Activated CD4-positive, alpha-beta T cell treated with anti-CD3 and anti-CD28 coated beads, Interleukin-2, amount 10 ng/mL, durations not matched to agents 7 days and 5 days (primary cell): Measurements from ENCODE around the gene TNKS1BP1. TPM values are rescaled to one million over a fixed set of nuclear protein-coding genes. Genes with fewer than 3 reads are reported as not detected.
"Not testable (repeated sequence)": the region's sequence is repeated elsewhere in the genome, so short reads cannot be mapped to it uniquely, and the experiment has no call there.

Source experiments
- CTCF ChIA-PET: fragments of 350-600 bp; sonication (Branson Sonifier 250); formaldehyde crosslinking; loops from one replicate; lab custom pipeline; 2021; ENCODE audit warnings: antibody characterized with exemption; lab: Charles Lee
- POLR2A ChIA-PET: fragments of 350-600 bp; sonication (Branson Sonifier 250); formaldehyde crosslinking; loops from one replicate; lab custom pipeline; 2021; ENCODE audit warnings: antibody characterized with exemption; lab: Charles Lee
- DNase-seq: peaks from one replicate; pipeline ENCODE4 v3.0.0-alpha.2; 2020
- H3K27ac Mint-ChIP-seq: one replicate; pipeline ENCODE4 v1.8.0; 2021; ENCODE audit warnings: mild to moderate bottlenecking, moderate library complexity, mixed read lengths
- H3K27me3 Mint-ChIP-seq: one replicate; pipeline ENCODE4 v1.8.0; 2021; ENCODE audit warnings: mixed read lengths
- H3K36me3 Mint-ChIP-seq: one replicate; pipeline ENCODE4 v1.8.0; 2021; ENCODE audit warnings: low read depth, mixed read lengths
- H3K4me1 Mint-ChIP-seq: one replicate; pipeline ENCODE4 v1.8.0; 2021; ENCODE audit warnings: mixed read lengths
- H3K4me3 Mint-ChIP-seq: one replicate; pipeline ENCODE4 v1.8.0; 2021; ENCODE audit warnings: mild to moderate bottlenecking, moderate library complexity, mixed read lengths
- H3K9me3 Mint-ChIP-seq: one replicate; pipeline ENCODE4 v1.8.0; 2021; ENCODE audit warnings: mixed read lengths
- total RNA-seq, 2 experiments: library from RNA; stranded (reverse); gene quantifications; one replicate each; pipeline ENCODE4 v1.2.3, GENCODE V29; 2021

The TNKS1BP1 gene
- total RNA-seq, 2 experiments from 2014 or later = 8.9 to 10.4 TPM

GRCh38 chr11:57288771-57289579 lies 35.8 kb downstream of the TNKS1BP1 start:
- H3K4me1 Mint-ChIP-seq = no peaks in the 10 kb centered on the region
- DNase-seq = no peak
- peaks cover 24% of the 10 kb centered on the region for H3K27me3 Mint-ChIP-seq
- no peak overlapping the region for H3K27ac Mint-ChIP-seq
- no peaks in the 10 kb centered on the region for H3K36me3 Mint-ChIP-seq
- H3K9me3 Mint-ChIP-seq = no peaks in the 10 kb centered on the region
- CTCF ChIA-PET = no interaction called here
- POLR2A ChIA-PET = no interaction called here
- H3K4me3 Mint-ChIP-seq = no peak overlapping the region

DNA sequence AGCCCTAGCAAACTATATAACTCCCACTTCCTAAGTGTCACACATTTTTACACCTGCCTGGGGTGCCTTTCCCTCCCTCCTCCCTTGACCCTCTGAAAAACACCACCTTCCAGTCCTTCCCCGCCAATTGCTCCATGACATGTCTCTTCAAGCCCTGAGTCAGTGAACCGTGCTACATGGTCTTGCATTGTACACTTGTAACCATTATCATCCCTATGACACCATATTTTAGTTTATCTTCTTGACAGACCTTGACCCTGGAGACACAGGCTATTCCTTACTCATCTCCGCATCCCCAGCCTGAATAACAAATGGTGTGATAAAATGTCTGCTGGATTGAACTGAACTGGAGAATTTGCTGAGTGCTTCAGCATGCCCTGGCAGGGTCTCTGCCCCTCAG lies 36.9 kb downstream of the TNKS1BP1 start:
- H3K9me3 Mint-ChIP-seq = no peaks in the 10 kb centered on the region
- DNase-seq = no peak
- no peaks in the 10 kb centered on the region for H3K36me3 Mint-ChIP-seq
- ChIA-PET POLR2A (no interaction called here), CTCF (no interaction called here)
- H3K4me3 Mint-ChIP-seq = no peak overlapping the region
- H3K4me1 Mint-ChIP-seq = no peaks in the 10 kb centered on the region
- peaks cover 24% of the 10 kb centered on the region for H3K27me3 Mint-ChIP-seq
- H3K27ac Mint-ChIP-seq = no peak overlapping the region

- peaks cover 2% of the 10 kb centered on the region for H3K9me3 Mint-ChIP-seq
- H3K27ac Mint-ChIP-seq = no peak overlapping the region
- H3K4me3 Mint-ChIP-seq = no peak overlapping the region
- ChIA-PET CTCF (no interaction called here), POLR2A (no interaction called here)
- peaks cover 11% of the 10 kb centered on the region for H3K27me3 Mint-ChIP-seq
- DNase-seq = no peak
- H3K36me3 Mint-ChIP-seq = no peaks in the 10 kb centered on the region
- H3K4me1 Mint-ChIP-seq = no peaks in the 10 kb centered on the region
Measured at GRCh38 chr11:57283231-57283990, 41.3 kb downstream of the TNKS1BP1 start.

- H3K36me3 Mint-ChIP-seq, H3K9me3 Mint-ChIP-seq, H3K27ac Mint-ChIP-seq, DNase-seq, H3K4me3 Mint-ChIP-seq, H3K4me1 Mint-ChIP-seq, POLR2A ChIA-PET: not testable (repeated sequence)
- peaks cover 12% of the 10 kb centered on the region for H3K27me3 Mint-ChIP-seq
- CTCF ChIA-PET = interaction anchor here (1.1 kb wide), 1 partner anchor 12 kb away, joined by 3 read pairs; no protein-coding TSS in a partner anchor
Measured at GRCh38 chr11:57281546-57281945, 43.2 kb downstream of the TNKS1BP1 start.

DNA sequence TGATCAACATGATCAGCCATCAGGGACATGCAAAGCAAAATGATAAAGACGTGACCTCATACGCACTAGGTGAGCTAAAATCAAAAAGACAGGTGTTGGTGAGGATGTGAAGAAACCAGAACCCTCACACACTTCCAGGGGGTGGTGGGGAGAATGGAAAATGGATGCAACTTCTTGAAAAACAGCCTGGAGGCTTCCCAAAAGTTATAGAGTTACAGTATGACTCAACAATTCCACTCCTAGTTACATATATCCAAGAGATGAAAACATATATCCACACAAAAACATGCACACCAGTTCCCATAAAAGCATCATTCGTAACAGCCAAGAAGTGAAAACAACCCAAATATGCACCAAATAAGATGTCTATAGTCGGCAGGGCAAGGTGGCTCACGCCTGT lies 45.6 kb downstream of the TNKS1BP1 start:
- ChIA-PET CTCF (interaction anchor here (1.2 kb wide), 1 partner anchor 438 kb away, joined by 4 read pairs; no protein-coding TSS in a partner anchor), POLR2A (no interaction called here)
- peaks cover 19% of the 10 kb centered on the region for H3K27me3 Mint-ChIP-seq
- DNase-seq = no peak
- H3K9me3 Mint-ChIP-seq = peaks cover 2% of the 10 kb centered on the region
- H3K27ac Mint-ChIP-seq = no peak overlapping the region
- H3K36me3 Mint-ChIP-seq = no peaks in the 10 kb centered on the region
- H3K4me1 Mint-ChIP-seq = peaks cover 2% of the 10 kb centered on the region
- H3K4me3 Mint-ChIP-seq = no peak overlapping the region

DNA sequence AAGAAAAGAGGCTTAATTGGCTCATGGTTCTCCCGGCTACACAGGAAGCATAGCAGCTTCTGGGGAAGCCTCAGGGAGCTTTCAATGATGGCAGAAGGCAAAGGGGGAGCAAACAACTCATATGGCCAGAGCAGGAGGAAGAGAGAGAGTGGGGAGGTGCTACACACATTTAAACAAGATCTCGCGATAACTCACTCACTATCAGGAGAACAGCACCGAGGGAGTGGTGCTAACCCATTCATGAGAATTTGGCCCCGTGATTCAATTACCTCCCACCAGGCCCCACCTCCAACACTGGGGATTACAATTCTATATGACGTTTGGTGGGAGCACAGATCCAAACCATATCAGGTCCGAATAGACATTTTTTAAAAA lies 46.0 kb downstream of the TNKS1BP1 start:
- DNase-seq = no peak
- H3K36me3 Mint-ChIP-seq = no peaks in the 10 kb centered on the region
- no peak overlapping the region for H3K27ac Mint-ChIP-seq
- ChIA-PET POLR2A (no interaction called here), CTCF (no interaction called here)
- peaks cover 2% of the 10 kb centered on the region for H3K9me3 Mint-ChIP-seq
- H3K4me3 Mint-ChIP-seq = no peak overlapping the region
- H3K27me3 Mint-ChIP-seq = peaks cover 20% of the 10 kb centered on the region
- peaks cover 2% of the 10 kb centered on the region for H3K4me1 Mint-ChIP-seq

DNA sequence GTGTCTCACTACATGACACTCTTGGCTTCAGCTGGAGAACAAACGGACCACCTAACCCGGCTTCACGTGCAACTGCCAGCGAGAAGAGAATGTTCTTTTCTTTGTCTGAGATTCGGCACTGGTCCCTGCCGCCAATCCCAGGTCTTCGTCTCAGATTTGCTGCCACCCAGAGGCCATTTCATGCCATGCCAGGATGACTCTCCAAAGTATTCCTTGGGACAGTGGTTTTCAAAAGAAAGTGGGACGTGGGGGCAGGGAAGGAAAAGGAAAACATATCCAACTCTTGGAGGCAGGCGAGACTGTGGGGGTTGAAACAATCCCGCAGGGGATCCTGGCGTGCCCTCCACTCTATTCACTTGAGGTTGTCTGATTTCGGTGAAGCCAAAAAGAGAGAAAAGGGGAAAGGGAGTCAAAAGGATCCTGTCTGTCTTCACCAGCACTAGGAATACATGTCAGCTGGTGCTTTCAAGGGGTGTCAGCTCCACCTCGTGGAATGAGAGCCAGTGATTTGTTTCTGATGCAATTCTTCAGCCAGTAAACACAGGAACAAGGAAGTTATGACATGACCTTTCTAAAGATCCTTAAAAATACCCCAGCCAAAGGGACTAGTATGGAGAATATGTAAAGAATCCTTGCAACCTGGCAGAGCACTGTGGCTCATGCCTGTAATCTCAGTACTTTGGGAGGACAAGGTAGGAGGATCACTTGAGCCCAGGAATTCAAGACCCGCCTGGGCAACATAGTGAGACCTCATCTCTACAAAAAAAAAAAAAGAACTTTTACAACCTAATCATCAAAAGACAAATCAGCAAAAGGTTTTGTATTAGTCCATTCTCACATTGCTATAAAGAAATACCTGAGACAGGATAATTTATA lies 46.7 kb downstream of the TNKS1BP1 start:
- no peak overlapping the region for H3K27ac Mint-ChIP-seq
- H3K9me3 Mint-ChIP-seq = peaks cover 2% of the 10 kb centered on the region
- no peaks in the 10 kb centered on the region for H3K36me3 Mint-ChIP-seq
- H3K27me3 Mint-ChIP-seq = peaks cover 20% of the 10 kb centered on the region
- POLR2A ChIA-PET = no interaction called here
- H3K4me3 Mint-ChIP-seq = no peak overlapping the region
- CTCF ChIA-PET = no interaction called here
- H3K4me1 Mint-ChIP-seq = peaks cover 2% of the 10 kb centered on the region
- peak; percentile 28 for DNase-seq

DNA sequence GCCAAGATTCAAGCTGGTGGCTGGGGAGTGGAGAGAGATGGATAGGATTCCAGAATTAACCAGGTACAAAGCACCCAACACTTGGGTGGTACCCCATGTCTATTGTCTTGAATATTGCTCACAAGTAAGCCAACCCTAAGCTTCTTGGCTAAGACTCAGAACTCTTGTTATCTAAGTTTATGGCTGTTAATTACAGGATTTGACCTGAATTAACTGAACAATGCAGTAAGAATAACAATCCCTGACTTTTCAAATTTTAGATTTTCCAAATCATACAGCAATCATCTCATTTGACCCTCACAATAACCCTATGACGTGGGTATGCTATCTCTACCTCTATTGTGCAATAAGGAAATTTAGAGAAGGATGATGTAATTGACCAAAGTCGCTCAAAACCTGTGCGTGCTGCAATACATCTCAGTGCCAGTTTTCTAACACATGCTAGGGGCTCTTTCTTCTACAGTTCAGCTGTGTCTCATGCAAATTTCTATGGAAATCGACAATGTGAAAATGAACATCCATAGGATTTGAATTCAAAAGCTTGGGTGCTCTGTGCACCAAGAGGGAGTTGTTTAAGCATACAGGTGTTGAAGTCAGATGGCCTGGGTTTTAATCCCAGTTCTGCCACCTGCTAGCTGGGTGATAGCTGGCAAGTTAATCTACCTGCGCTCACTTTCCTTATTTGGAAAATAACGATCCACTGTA lies 47.6 kb downstream of the TNKS1BP1 start:
- no peaks in the 10 kb centered on the region for H3K9me3 Mint-ChIP-seq

DNA sequence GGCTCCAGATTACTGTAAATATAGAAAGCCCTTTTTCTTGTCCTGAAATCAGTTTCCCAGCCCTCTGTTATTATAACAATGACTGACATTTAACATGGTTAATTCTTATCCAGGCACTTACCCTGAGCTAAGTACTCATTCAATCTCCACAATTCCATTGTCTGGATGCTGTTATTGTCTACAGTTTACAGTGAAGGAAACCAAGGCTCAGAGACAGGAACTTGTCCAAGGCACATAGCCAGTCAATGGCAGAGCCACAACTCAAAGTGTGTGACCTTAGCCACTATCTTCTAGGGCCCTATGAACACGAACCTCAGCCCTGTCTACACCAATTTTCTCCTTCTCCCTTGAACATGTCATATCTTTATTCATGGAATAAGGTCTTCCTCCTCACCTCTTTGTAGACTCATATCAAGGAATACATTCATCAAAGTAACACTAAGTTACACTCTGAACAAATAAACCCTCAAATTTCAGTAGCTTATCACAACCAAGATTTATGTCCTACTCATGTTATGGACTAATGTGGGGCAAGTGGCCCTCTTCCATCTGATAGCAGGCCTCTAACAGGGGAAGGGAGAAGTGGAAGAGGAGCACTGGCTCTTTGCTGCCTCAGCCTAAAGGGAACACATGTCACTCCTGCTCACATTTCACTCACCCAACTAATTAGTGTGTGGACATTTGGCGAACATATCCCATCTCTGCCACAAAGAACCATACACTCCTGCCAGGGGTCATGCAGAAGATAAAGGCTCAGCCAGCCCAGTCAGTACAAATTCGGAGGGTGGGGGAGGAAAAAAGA lies 48.4 kb downstream of the TNKS1BP1 start:
- peaks cover 20% of the 10 kb centered on the region for H3K27me3 Mint-ChIP-seq
- H3K4me1 Mint-ChIP-seq = peaks cover 2% of the 10 kb centered on the region
- H3K36me3 Mint-ChIP-seq = no peaks in the 10 kb centered on the region
- DNase-seq = no peak
- ChIA-PET POLR2A (no interaction called here), CTCF (no interaction called here)
- no peak overlapping the region for H3K27ac Mint-ChIP-seq
- no peaks in the 10 kb centered on the region for H3K9me3 Mint-ChIP-seq
- H3K4me3 Mint-ChIP-seq = no peak overlapping the region

More for the DNA sequence above, 47.6 kb downstream of the TNKS1BP1 start:
- Mint-ChIP-seq H3K36me3 (no peaks in the 10 kb centered on the region), H3K27me3 (peaks cover 20% of the 10 kb centered on the region), H3K4me1 (peaks cover 2% of the 10 kb centered on the region), H3K4me3 (no peak overlapping the region), H3K27ac (no peak overlapping the region)
- DNase-seq = no peak
- ChIA-PET POLR2A (no interaction called here), CTCF (no interaction called here)

DNA sequence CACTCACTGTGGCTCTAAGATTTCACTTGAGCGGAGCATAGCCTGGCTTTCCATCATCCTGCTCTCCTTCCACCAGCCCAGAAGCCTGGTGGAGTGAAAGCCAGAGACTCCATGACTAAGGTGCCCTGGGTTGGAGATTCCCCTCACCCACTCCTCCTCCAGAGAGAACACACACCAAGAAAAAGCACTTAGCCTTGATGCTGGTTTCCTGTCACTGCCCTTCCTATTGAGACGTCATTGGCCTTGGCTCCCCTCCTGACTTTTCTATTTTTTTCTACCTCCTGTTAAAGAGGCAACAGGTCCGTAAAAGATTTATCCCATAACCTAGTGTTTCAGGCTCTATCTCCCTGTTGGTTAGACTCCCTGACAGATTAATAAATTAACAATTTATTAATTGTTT lies 49.2 kb downstream of the TNKS1BP1 start:
- no peak for DNase-seq
- POLR2A ChIA-PET = no interaction called here
- CTCF ChIA-PET = interaction anchor here (1.0 kb wide), 1 partner anchor 434 kb away, joined by 4 read pairs; no protein-coding TSS in a partner anchor
- Mint-ChIP-seq H3K27ac (no peak overlapping the region), H3K4me3 (no peak overlapping the region), H3K36me3 (no peaks in the 10 kb centered on the region), H3K4me1 (peaks cover 2% of the 10 kb centered on the region), H3K27me3 (peaks cover 20% of the 10 kb centered on the region), H3K9me3 (no peaks in the 10 kb centered on the region)

DNA sequence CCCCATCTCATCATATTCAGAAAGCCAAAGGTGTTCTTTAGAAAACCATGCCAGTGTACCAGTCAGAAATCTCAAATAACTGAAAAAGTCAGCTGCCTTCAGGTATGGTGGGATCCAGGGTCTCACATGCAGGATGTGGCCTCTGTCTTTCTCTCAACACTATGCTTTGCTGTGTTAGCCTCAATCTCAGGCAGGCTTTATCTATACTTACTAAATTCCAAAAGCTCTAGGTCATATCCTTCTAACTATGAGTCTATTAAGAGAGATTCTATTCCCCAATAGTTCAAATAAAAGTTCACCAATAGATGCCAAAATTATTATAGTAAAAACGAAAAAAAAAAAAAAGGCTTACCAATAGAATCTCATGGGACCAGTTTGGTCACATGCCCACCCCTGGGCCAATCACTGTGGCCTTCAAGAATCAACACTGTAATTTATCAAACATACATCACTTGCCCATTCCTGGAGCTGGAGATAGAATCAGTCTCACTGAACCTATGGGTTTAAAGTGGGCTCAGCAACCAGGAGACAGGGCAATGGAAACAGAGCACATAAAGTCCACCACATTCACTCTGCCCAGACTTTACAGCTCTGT lies 49.8 kb downstream of the TNKS1BP1 start:
- POLR2A ChIA-PET = no interaction called here
- H3K9me3 Mint-ChIP-seq = no peaks in the 10 kb centered on the region
- peaks cover 20% of the 10 kb centered on the region for H3K27me3 Mint-ChIP-seq
- DNase-seq = no peak
- H3K4me1 Mint-ChIP-seq = peaks cover 2% of the 10 kb centered on the region
- H3K27ac Mint-ChIP-seq = no peak overlapping the region
- no peaks in the 10 kb centered on the region for H3K36me3 Mint-ChIP-seq
- CTCF ChIA-PET = interaction anchor here (1.0 kb wide), 1 partner anchor 434 kb away, joined by 4 read pairs; no protein-coding TSS in a partner anchor
- H3K4me3 Mint-ChIP-seq = no peak overlapping the region
